Activated naive CD8-positive, alpha-beta T cell (primary cell): ENCODE measurements around the gene KLF6.
A peak's percentile ranks its signal among the peaks of the same experiment; 100 is the strongest.

Source experiments
- H3K27ac Mint-ChIP-seq: one replicate; pipeline ENCODE4 v1.8.0; 2021; ENCODE audit warnings: mixed read lengths
- H3K27me3 Mint-ChIP-seq: one replicate; pipeline ENCODE4 v1.8.0; 2021; ENCODE audit warnings: mixed read lengths
- H3K36me3 Mint-ChIP-seq: one replicate; pipeline ENCODE4 v1.8.0; 2021; ENCODE audit warnings: mixed read lengths
- H3K4me1 Mint-ChIP-seq: one replicate; pipeline ENCODE4 v1.8.0; 2021; ENCODE audit warnings: low read depth, mixed read lengths
- H3K4me3 Mint-ChIP-seq: one replicate; pipeline ENCODE4 v1.8.0; 2021; ENCODE audit warnings: mild to moderate bottlenecking, mixed read lengths
- H3K9me3 Mint-ChIP-seq: one replicate; pipeline ENCODE4 v1.8.0; 2021; ENCODE audit warnings: low read depth, mixed read lengths

Gene KLF6

GRCh38 chr10:3786295-3787015 is 1.4 kb upstream of the KLF6 start:
- Mint-ChIP-seq H3K27ac (peak overlapping the region; percentile 97), H3K4me1 (peaks cover 29% of the 10 kb centered on the region), H3K4me3 (peak overlapping the region; percentile 99), H3K27me3 (no peaks in the 10 kb centered on the region), H3K36me3 (peaks cover 22% of the 10 kb centered on the region), H3K9me3 (peaks cover 7% of the 10 kb centered on the region)

GRCh38 chr10:3785851-3786271 is 852 bp upstream of the KLF6 start:
- Mint-ChIP-seq H3K4me1 (peaks cover 35% of the 10 kb centered on the region), H3K4me3 (peak overlapping the region; percentile 99), H3K27me3 (no peaks in the 10 kb centered on the region), H3K9me3 (peaks cover 7% of the 10 kb centered on the region), H3K27ac (peak overlapping the region; percentile 97), H3K36me3 (peaks cover 25% of the 10 kb centered on the region)

- peaks cover 40% of the 10 kb centered on the region for H3K4me1 Mint-ChIP-seq
- peaks cover 7% of the 10 kb centered on the region for H3K9me3 Mint-ChIP-seq
- peak overlapping the region; percentile 99 for H3K4me3 Mint-ChIP-seq
- H3K27me3 Mint-ChIP-seq: no peaks in the 10 kb centered on the region
- H3K36me3 Mint-ChIP-seq: peaks cover 30% of the 10 kb centered on the region
- peak overlapping the region; percentile 97 for H3K27ac Mint-ChIP-seq
These were observed 342 bp upstream of the KLF6 start for GRCh38 chr10:3785251-3785850.

- H3K27ac Mint-ChIP-seq: peak overlapping the region; percentile 99
- no peaks in the 10 kb centered on the region for H3K9me3 Mint-ChIP-seq
- peaks cover 24% of the 10 kb centered on the region for H3K36me3 Mint-ChIP-seq
- peak overlapping the region; percentile 99 for H3K4me3 Mint-ChIP-seq
- peaks cover 53% of the 10 kb centered on the region for H3K4me1 Mint-ChIP-seq
- H3K27me3 Mint-ChIP-seq: no peaks in the 10 kb centered on the region
These were observed 1.2 kb downstream of the KLF6 start for GRCh38 chr10:3783682-3784432.

- peaks cover 26% of the 10 kb centered on the region for H3K36me3 Mint-ChIP-seq
- no peaks in the 10 kb centered on the region for H3K27me3 Mint-ChIP-seq
- peak overlapping the region; percentile 99 for H3K27ac Mint-ChIP-seq
- H3K4me3 Mint-ChIP-seq: peak overlapping the region; percentile 99
- H3K9me3 Mint-ChIP-seq: no peaks in the 10 kb centered on the region
- H3K4me1 Mint-ChIP-seq: peaks cover 58% of the 10 kb centered on the region
These were observed 1.7 kb downstream of the KLF6 start for GRCh38 chr10:3783316-3783681.

GRCh38 chr10:3782451-3783315 is 2.3 kb downstream of the KLF6 start:
- Mint-ChIP-seq H3K4me3 (peak overlapping the region; percentile 99), H3K9me3 (no peaks in the 10 kb centered on the region), H3K27me3 (no peaks in the 10 kb centered on the region), H3K27ac (peak overlapping the region; percentile 99), H3K4me1 (peaks cover 64% of the 10 kb centered on the region), H3K36me3 (peaks cover 32% of the 10 kb centered on the region)

GRCh38 chr10:3782146-3782450 is 2.9 kb downstream of the KLF6 start:
- Mint-ChIP-seq H3K27me3 (no peaks in the 10 kb centered on the region), H3K4me3 (peak overlapping the region; percentile 99), H3K27ac (peak overlapping the region; percentile 99), H3K36me3 (peaks cover 35% of the 10 kb centered on the region), H3K9me3 (no peaks in the 10 kb centered on the region), H3K4me1 (peaks cover 69% of the 10 kb centered on the region)

GRCh38 chr10:3781468-3782145 is 3.4 kb downstream of the KLF6 start:
- H3K36me3 Mint-ChIP-seq: peaks cover 35% of the 10 kb centered on the region
- H3K27me3 Mint-ChIP-seq: no peaks in the 10 kb centered on the region
- H3K4me1 Mint-ChIP-seq: peaks cover 72% of the 10 kb centered on the region

GRCh38 chr10:3780771-3781467 is 4.1 kb downstream of the KLF6 start:
- peaks cover 71% of the 10 kb centered on the region for H3K4me1 Mint-ChIP-seq
- no peaks in the 10 kb centered on the region for H3K27me3 Mint-ChIP-seq
- H3K4me3 Mint-ChIP-seq: peak overlapping the region; percentile 99
- peaks cover 37% of the 10 kb centered on the region for H3K36me3 Mint-ChIP-seq
- peak overlapping the region; percentile 99 for H3K27ac Mint-ChIP-seq
- no peaks in the 10 kb centered on the region for H3K9me3 Mint-ChIP-seq

More at GRCh38 chr10:3781468-3782145, 3.4 kb downstream of the KLF6 start:
- Mint-ChIP-seq H3K27ac (peak overlapping the region; percentile 99), H3K4me3 (peak overlapping the region; percentile 99), H3K9me3 (no peaks in the 10 kb centered on the region)

- Mint-ChIP-seq H3K9me3 (no peaks in the 10 kb centered on the region), H3K4me3 (peak overlapping the region; percentile 99), H3K27ac (peak overlapping the region; percentile 99), H3K4me1 (peaks cover 77% of the 10 kb centered on the region), H3K36me3 (peaks cover 43% of the 10 kb centered on the region), H3K27me3 (no peaks in the 10 kb centered on the region)
These were observed 4.8 kb downstream of the KLF6 start for GRCh38 chr10:3780021-3780770.

GRCh38 chr10:3779158-3779741 is 5.8 kb downstream of the KLF6 start:
- no peaks in the 10 kb centered on the region for H3K27me3 Mint-ChIP-seq
- peak overlapping the region; percentile 99 for H3K27ac Mint-ChIP-seq
- H3K4me1 Mint-ChIP-seq: peaks cover 81% of the 10 kb centered on the region
- H3K4me3 Mint-ChIP-seq: peak overlapping the region; percentile 99
- no peaks in the 10 kb centered on the region for H3K9me3 Mint-ChIP-seq
- peaks cover 46% of the 10 kb centered on the region for H3K36me3 Mint-ChIP-seq

GRCh38 chr10:3778692-3779157 is 6.3 kb downstream of the KLF6 start:
- Mint-ChIP-seq H3K4me1 (peaks cover 81% of the 10 kb centered on the region), H3K36me3 (peaks cover 44% of the 10 kb centered on the region), H3K27me3 (no peaks in the 10 kb centered on the region), H3K27ac (peak overlapping the region; percentile 99), H3K9me3 (no peaks in the 10 kb centered on the region), H3K4me3 (peak overlapping the region; percentile 75)
